K562 (cell line): ENCODE measurements around the gene PRKAR2B. TPM values are rescaled to one million over a fixed set of nuclear protein-coding genes. Genes with fewer than 3 reads are reported as not detected.

Experiments used
- BRD4 ChIP-seq: fragments of 200-600 bp; sonication (generic); IDR thresholded peaks from 2 replicates; pipeline ENCODE4 v1.6.1; 2017; ENCODE audit warnings: inconsistent platforms
- CBFA2T2 ChIP-seq: fragments of 450-650 bp; conservative IDR thresholded peaks from 2 replicates; pipeline ENCODE4 v1.6.1; 2017; ENCODE audit warnings: mild to moderate bottlenecking
- CBX1 ChIP-seq: sonication (generic); IDR thresholded peaks from 2 replicates; pipeline ENCODE4 v1.6.1; 2016; ENCODE audit warnings: antibody characterized with exemption, low read depth, mild to moderate bottlenecking
- EHMT2 ChIP-seq: fragments of 450-650 bp; IDR thresholded peaks from 2 replicates; pipeline ENCODE4 v1.6.1; 2018; ENCODE audit warnings: antibody characterized with exemption
- FOXK1 ChIP-seq: sonication (generic); formaldehyde crosslinking; IDR thresholded peaks from 2 replicates; pipeline ENCODE4 v1.8.0; 2022; ENCODE audit warnings: missing genetic modification reagents, mild to moderate bottlenecking, borderline replicate concordance
- HDGF ChIP-seq: fragments of 450-650 bp; IDR thresholded peaks from 2 replicates; pipeline ENCODE4 v1.6.1; 2016
- RBBP5 ChIP-seq: fragments of 200-600 bp; sonication (generic); IDR thresholded peaks from 2 replicates; pipeline ENCODE4 v1.6.1; 2012; ENCODE audit warnings: borderline replicate concordance, mild to moderate bottlenecking, low read length, control low read depth, inconsistent platforms; ENCODE audit not compliant: insufficient read depth, poor library complexity, severe bottlenecking
- RHOXF2B ChIP-seq: fragments of 250-450 bp; sonication (Bioruptor Pico); conservative IDR thresholded peaks from 2 replicates; pipeline ENCODE4 v1.5.1; 2021
- SLC30A9 ChIP-seq: fragments of 250-450 bp; sonication (Bioruptor Pico); IDR thresholded peaks from 2 replicates; pipeline ENCODE4 v1.8.0; 2022; ENCODE audit warnings: mild to moderate bottlenecking, moderate library complexity
- TCFL5 ChIP-seq: fragments of 250-450 bp; sonication (Bioruptor Pico); conservative IDR thresholded peaks from 2 replicates; pipeline ENCODE4 v1.6.1; 2021; ENCODE audit warnings: mild to moderate bottlenecking, moderate library complexity, matching md5 sums
- TSC22D4 ChIP-seq: fragments of 450-650 bp; IDR thresholded peaks from 2 replicates; pipeline ENCODE4 v1.6.1; 2016; ENCODE audit warnings: missing genetic modification characterization, missing biosample characterization, control low read depth
- ZBTB33 ChIP-seq: sonication (generic); formaldehyde crosslinking; IDR thresholded peaks from 2 replicates; pipeline ENCODE4 v1.8.1; 2023; ENCODE audit warnings: mild to moderate bottlenecking, missing genetic modification reagents
- ZNF184 ChIP-seq: sonication (generic); formaldehyde crosslinking; IDR thresholded peaks from 2 replicates; pipeline ENCODE4 v1.5.0; 2020; ENCODE audit warnings: missing genetic modification reagents
- ZNF407 ChIP-seq: fragments of 450-650 bp; IDR thresholded peaks from 2 replicates; pipeline ENCODE4 v1.6.1; 2016; ENCODE audit warnings: low read depth
- ZNF551 ChIP-seq: fragments of 250-450 bp; sonication (Bioruptor Pico); IDR thresholded peaks from 2 replicates; pipeline ENCODE4 v1.5.0; 2021; ENCODE audit warnings: mild to moderate bottlenecking, moderate library complexity
- ZNF778 ChIP-seq: fragments of 450-650 bp; formaldehyde crosslinking; IDR thresholded peaks from 2 replicates; pipeline ENCODE4 v1.4.0; 2020; ENCODE audit warnings: mild to moderate bottlenecking, moderate library complexity
- polyA plus RNA-seq, 8 experiments: library from polyadenylated mRNA; depleted of rRNA in 4 of 8; stranded (reverse) in 5 of 8; unstranded in 3 of 8; fragments of >200 nt; fragmentation: Nextera tagmentation in 2 of 8; fragmentation: Illumina TruSeq in 1 of 8; extraction: Ambion mirVana in 2 of 8; extraction: Trizol in 1 of 8; gene quantifications; 2 replicates each; pipeline versions ENCODE4 v1.2.1 to v1.2.3, GENCODE V29; 2011 to 2014; ENCODE audit warnings: inconsistent platforms in 1 of 8, missing spikeins in 1 of 8
- total RNA-seq, 7 experiments: library from RNA; depleted of rRNA in 6 of 7; stranded (reverse); fragments of >200 nt in 6 of 7; fragmentation: Illumina TruSeq in 2 of 7; extraction: Trizol in 2 of 7; gene quantifications; 2 replicates each; pipeline versions ENCODE4 v1.2.1 to v1.2.3, GENCODE V29; 2011 to 2021; ENCODE audit warnings: low replicate concordance in 1 of 7

The PRKAR2B gene
- total and polyA plus RNA-seq, 9 of the 15 experiments (the other 6 are each of a cell fraction or from before 2014, with no cell fraction given) = 59.0 to 173 (median 129) TPM

GRCh38 chr7:107017965-107018719 lies 26.4 kb upstream of the PRKAR2B start (continued):
- TF ChIP-seq CBFA2T2 (peak; percentile 40), FOXK1 (CRISPR knock-in tag) (no peak), RHOXF2B (no peak; the same call in 1 of the 2 replicates), HDGF (no peak), ZNF184 (no peak), TCFL5 (CRISPR knock-in tag) (no peak), SLC30A9 (CRISPR knock-in tag) (no peak), ZNF407 (no peak), ZNF551 (CRISPR knock-in tag) (no peak), TSC22D4 (tag) (no peak; the same call in 1 of the 2 replicates), ZBTB33 (CRISPR knock-in tag) (no peak), ZNF778 (no peak), BRD4 (no peak), EHMT2 (peak; percentile 56; the same call in 1 of the 2 replicates), CBX1 (no peak; the same call in 1 of the 2 replicates), RBBP5 (no peak)
